Measurements from ENCODE around the gene GFRA1. TPM values are rescaled to one million over a fixed set of nuclear protein-coding genes. Genes with fewer than 3 reads are reported as not detected.

The GFRA1 gene
- total and polyA plus RNA-seq, 11 donors, result 0.76 to 18.6 (median 1.4) TPM

GRCh38 chr10:116096526-116096925 is 176.5 kb downstream of the GFRA1 start:
- ATAC-seq (no peak), DNase-seq (no peak)
- TF ChIP-seq POLR2A (IDR thresholded peaks at IDR 0.05) (no peak), CTCF (IDR thresholded peaks at IDR 0.05) (no peak)
- Histone ChIP-seq H3K9me3 (no peaks in the 10 kb centered on the region), H3K27me3 (peaks cover 0 to 11% (median 0%) of the 10 kb centered on the region in 9 donors), H3K36me3 (no peaks in the 10 kb centered on the region), H3K27ac (no peak overlapping the region), H3K4me3 (no peak overlapping the region), H3K4me1 (no peaks in the 10 kb centered on the region)
- intact Hi-C loops (cut with DNase I), result no loop called here
- 78 to 81% (median 80%) methylated on average over 13 of the region's 13 CpGs for WGBS, 4 donors

- H3K4me3 ChIP-seq, result no peak overlapping the region
- no peaks in the 10 kb centered on the region for H3K4me1 ChIP-seq
- WGBS, 4 donors, result 82 to 87% (median 86%) methylated on average over 6 of the region's 6 CpGs
- DNase-seq (no peak), ATAC-seq (no peak)
- intact Hi-C loops (cut with DNase I), result no loop called here
- H3K9me3 ChIP-seq, result no peaks in the 10 kb centered on the region
- no peak overlapping the region for H3K27ac ChIP-seq
- no peak for TF ChIP-seq POLR2A (IDR thresholded peaks at IDR 0.05)
- no peak for TF ChIP-seq CTCF (IDR thresholded peaks at IDR 0.05)
- H3K27me3 ChIP-seq, result peaks cover 0 to 11% (median 0%) of the 10 kb centered on the region in 9 donors
- H3K36me3 ChIP-seq, result no peaks in the 10 kb centered on the region
Measured at GRCh38 chr10:116094356-116094755, 178.7 kb downstream of the GFRA1 start.

GRCh38 chr10:116093031-116093430 is 180.0 kb downstream of the GFRA1 start:
- Histone ChIP-seq H3K27me3 (peaks cover 0 to 14% (median 0%) of the 10 kb centered on the region in 9 donors), H3K4me1 (no peaks in the 10 kb centered on the region), H3K27ac (no peak overlapping the region), H3K9me3 (no peaks in the 10 kb centered on the region), H3K36me3 (no peaks in the 10 kb centered on the region), H3K4me3 (no peak overlapping the region)
- WGBS, 4 donors, result 69 to 74% (median 71%) methylated on average over 9 of the region's 9 CpGs
- ATAC-seq (no peak), DNase-seq (no peak)
- TF ChIP-seq CTCF (IDR thresholded peaks at IDR 0.05) (no peak), POLR2A (IDR thresholded peaks at IDR 0.05) (no peak)
- intact Hi-C loops (cut with DNase I), result no loop called here

GRCh38 chr10:116088985-116089384 is 184.0 kb downstream of the GFRA1 start:
- 64 to 70% (median 67%) methylated on average over 6 of the region's 6 CpGs for WGBS, 4 donors
- Histone ChIP-seq H3K4me1 (no peaks in the 10 kb centered on the region), H3K4me3 (no peak overlapping the region), H3K27ac (no peak overlapping the region), H3K27me3 (peaks cover 0 to 18% (median 0%) of the 10 kb centered on the region in 9 donors), H3K9me3 (no peaks in the 10 kb centered on the region), H3K36me3 (no peaks in the 10 kb centered on the region)
- TF ChIP-seq CTCF (IDR thresholded peaks at IDR 0.05), result no peak
- TF ChIP-seq POLR2A (IDR thresholded peaks at IDR 0.05), result no peak
- DNase-seq, result no peak
- intact Hi-C loops (cut with DNase I), result no loop called here
- no peak for ATAC-seq
